Measurements from ENCODE around the gene SLC4A3.
"Not testable (repeated sequence)": the region's sequence is repeated elsewhere in the genome, so short reads cannot be mapped to it uniquely, and the experiment has no call there.

The SLC4A3 gene

DNA sequence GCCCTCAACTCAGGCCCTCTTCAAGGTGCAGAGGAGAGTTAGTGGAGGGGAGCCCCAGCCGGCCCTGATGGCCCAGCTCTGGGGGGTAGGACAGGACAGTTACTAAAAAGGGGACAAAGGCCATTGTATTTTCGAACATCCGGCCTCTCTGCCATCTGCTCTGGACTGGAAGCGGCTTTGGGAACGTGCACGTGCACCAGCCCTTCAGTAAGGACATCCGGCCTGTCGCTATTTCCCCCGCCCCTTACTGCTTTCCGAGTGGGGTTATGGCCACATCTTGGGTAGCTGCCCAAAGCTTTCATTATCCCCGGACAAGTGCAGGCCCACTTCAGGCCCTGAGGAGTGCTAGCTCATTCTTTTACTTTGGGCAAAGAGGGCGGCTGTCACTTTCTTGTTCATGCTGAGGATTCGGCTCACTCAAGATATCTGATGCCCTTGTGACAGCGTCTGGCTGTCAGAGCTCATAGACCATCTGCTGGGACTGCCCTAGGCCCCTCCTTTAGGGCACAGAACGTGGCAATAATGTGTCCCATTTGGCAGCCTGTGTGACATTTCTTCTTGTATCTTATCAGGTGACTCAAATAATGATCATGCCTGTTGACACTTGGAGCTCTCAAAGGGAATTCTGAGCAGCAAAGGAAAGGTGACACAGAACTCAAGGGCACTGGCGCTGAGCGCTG lies 17.5 kb downstream of the SLC4A3 start:
- H3K27me3 Mint-ChIP-seq = peaks cover 36% of the 10 kb centered on the region
- H3K4me3 Mint-ChIP-seq = no peak overlapping the region
- H3K4me1 Mint-ChIP-seq (ENCODE audit: low read depth) = peaks cover 12% of the 10 kb centered on the region
- no peak overlapping the region for H3K27ac Mint-ChIP-seq
- no peaks in the 10 kb centered on the region for H3K9me3 Mint-ChIP-seq
- H3K36me3 Mint-ChIP-seq (ENCODE audit: low read depth) = no peaks in the 10 kb centered on the region

DNA sequence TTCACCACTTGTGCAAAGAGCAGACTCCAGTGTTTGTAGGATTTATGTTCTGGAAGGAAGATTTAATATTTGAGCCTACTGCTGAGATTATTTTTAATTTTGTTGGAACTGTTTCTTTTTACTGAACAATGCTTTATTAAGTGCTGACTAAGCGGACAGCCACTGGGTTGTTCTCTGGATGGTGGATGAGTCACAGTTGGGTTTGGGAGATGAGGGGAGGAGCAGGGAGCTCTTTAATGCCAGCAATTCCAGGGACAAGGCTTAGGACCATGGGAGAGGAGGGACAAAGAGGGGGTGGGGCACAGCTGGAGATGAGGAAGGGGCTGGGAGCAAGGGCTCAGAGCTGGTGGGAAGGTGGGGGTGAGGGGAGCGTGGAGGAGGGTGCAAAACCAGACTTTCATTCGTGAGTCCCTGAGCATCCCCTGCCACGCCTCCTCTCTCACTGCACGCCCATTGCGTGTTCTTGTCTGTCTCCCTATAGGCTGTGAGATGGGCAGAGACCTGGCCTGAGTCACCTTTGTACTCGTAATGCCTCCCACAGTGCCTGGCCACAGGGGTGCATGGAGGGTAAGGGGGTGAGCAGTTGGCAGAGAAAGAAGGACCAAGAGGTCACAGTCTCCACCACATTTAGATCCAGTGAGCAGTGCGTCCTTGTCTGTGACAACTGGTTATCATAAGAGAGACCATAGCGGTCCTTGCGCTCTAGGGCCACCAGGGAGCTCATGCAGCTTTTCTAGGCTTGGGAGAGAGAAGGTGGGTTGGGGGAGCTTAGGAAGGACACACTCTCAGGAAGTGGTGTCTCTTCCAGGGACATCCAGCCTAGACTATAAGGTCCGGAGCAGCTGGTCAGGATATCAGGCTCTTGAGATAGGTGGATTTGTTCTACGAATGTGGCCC lies 18.4 kb downstream of the SLC4A3 start:
- peaks cover 36% of the 10 kb centered on the region for H3K27me3 Mint-ChIP-seq
- no peak overlapping the region for H3K27ac Mint-ChIP-seq
- no peak overlapping the region for H3K4me3 Mint-ChIP-seq
- H3K36me3 Mint-ChIP-seq (ENCODE audit: low read depth) = no peaks in the 10 kb centered on the region
- no peaks in the 10 kb centered on the region for H3K9me3 Mint-ChIP-seq
- peaks cover 12% of the 10 kb centered on the region for H3K4me1 Mint-ChIP-seq (ENCODE audit: low read depth)

GRCh38 chr2:219648176-219648575 lies 20.7 kb downstream of the SLC4A3 start:
- no peak overlapping the region for H3K27ac Mint-ChIP-seq
- no peaks in the 10 kb centered on the region for H3K4me1 Mint-ChIP-seq (ENCODE audit: low read depth)
- peaks cover 47% of the 10 kb centered on the region for H3K27me3 Mint-ChIP-seq
- H3K9me3 Mint-ChIP-seq = peaks cover 3% of the 10 kb centered on the region
- no peak overlapping the region for H3K4me3 Mint-ChIP-seq
- H3K36me3 Mint-ChIP-seq (ENCODE audit: low read depth) = no peaks in the 10 kb centered on the region

- Mint-ChIP-seq H3K4me3 (no peak overlapping the region), H3K27ac (no peak overlapping the region), H3K9me3 (peaks cover 3% of the 10 kb centered on the region), H3K4me1 (ENCODE audit: low read depth) (no peaks in the 10 kb centered on the region), H3K27me3 (peaks cover 52% of the 10 kb centered on the region), H3K36me3 (ENCODE audit: low read depth) (no peaks in the 10 kb centered on the region)
Observed at GRCh38 chr2:219648963-219649362, 21.5 kb downstream of the SLC4A3 start.

DNA sequence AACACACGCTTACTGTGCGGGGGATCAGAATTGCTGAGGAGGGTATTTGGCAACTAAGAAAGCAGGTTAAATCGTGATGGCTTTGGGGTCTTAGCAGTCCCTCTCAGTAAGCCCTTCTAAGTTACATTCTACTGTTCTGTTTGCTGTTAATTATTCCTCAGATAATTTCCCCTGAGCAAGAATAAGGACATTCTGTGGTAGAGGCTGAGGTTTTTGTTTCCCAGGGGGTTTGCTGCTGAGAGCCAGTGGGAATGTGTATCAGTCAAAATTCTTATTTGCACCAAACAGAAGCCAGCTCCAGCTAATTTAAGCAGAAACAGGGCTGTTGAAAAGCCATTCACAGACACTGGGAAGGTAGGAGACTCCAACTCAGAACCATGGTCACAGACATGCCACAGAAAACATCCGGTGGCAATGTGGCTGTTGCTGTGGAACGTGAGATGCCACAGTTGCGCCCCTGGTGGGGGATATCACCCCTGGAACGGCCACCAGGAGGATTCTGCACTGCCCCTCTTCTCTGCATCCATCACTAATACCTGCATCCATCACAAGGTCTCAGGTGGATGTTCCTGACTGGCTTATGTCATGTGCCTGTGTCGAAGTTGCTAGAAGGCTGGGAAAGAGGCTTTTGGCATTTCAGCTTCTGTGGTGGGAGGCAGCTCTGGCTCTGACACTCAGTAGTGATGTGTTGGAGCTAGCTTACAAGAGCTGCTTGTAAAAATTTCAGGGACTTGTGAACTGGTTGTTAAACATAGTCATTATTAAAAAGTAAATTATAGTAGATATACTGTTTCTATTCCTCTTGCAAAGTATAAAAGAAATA lies 23.2 kb downstream of the SLC4A3 start:
- H3K4me3 Mint-ChIP-seq = no peak overlapping the region
- H3K4me1 Mint-ChIP-seq (ENCODE audit: low read depth) = no peaks in the 10 kb centered on the region
- no peaks in the 10 kb centered on the region for H3K36me3 Mint-ChIP-seq (ENCODE audit: low read depth)
- peaks cover 57% of the 10 kb centered on the region for H3K27me3 Mint-ChIP-seq
- no peak overlapping the region for H3K27ac Mint-ChIP-seq
- peaks cover 3% of the 10 kb centered on the region for H3K9me3 Mint-ChIP-seq

- not testable (repeated sequence) for H3K4me1 Mint-ChIP-seq (ENCODE audit: low read depth); H3K36me3 Mint-ChIP-seq (ENCODE audit: low read depth); H3K27ac Mint-ChIP-seq; H3K4me3 Mint-ChIP-seq; H3K9me3 Mint-ChIP-seq
- H3K27me3 Mint-ChIP-seq = peaks cover 59% of the 10 kb centered on the region
Observed at GRCh38 chr2:219651656-219652055, 24.2 kb downstream of the SLC4A3 start.

- Mint-ChIP-seq H3K4me3 (no peak overlapping the region), H3K27ac (no peak overlapping the region), H3K4me1 (ENCODE audit: low read depth) (no peaks in the 10 kb centered on the region), H3K36me3 (ENCODE audit: low read depth) (no peaks in the 10 kb centered on the region), H3K27me3 (peaks cover 63% of the 10 kb centered on the region), H3K9me3 (peaks cover 3% of the 10 kb centered on the region)
Observed at GRCh38 chr2:219656526-219656925, 29.1 kb downstream of the SLC4A3 start.

- peaks cover 54% of the 10 kb centered on the region for H3K27me3 Mint-ChIP-seq
- no peak overlapping the region for H3K4me3 Mint-ChIP-seq
- H3K36me3 Mint-ChIP-seq (ENCODE audit: low read depth) = no peaks in the 10 kb centered on the region
- no peaks in the 10 kb centered on the region for H3K4me1 Mint-ChIP-seq (ENCODE audit: low read depth)
- no peak overlapping the region for H3K27ac Mint-ChIP-seq
- no peaks in the 10 kb centered on the region for H3K9me3 Mint-ChIP-seq
Observed at GRCh38 chr2:219658196-219658846, 30.9 kb downstream of the SLC4A3 start.

GRCh38 chr2:219658874-219659273 lies 31.4 kb downstream of the SLC4A3 start:
- Mint-ChIP-seq H3K27ac (no peak overlapping the region), H3K4me1 (ENCODE audit: low read depth) (no peaks in the 10 kb centered on the region), H3K9me3 (no peaks in the 10 kb centered on the region), H3K4me3 (no peak overlapping the region), H3K27me3 (peaks cover 49% of the 10 kb centered on the region), H3K36me3 (ENCODE audit: low read depth) (no peaks in the 10 kb centered on the region)

DNA sequence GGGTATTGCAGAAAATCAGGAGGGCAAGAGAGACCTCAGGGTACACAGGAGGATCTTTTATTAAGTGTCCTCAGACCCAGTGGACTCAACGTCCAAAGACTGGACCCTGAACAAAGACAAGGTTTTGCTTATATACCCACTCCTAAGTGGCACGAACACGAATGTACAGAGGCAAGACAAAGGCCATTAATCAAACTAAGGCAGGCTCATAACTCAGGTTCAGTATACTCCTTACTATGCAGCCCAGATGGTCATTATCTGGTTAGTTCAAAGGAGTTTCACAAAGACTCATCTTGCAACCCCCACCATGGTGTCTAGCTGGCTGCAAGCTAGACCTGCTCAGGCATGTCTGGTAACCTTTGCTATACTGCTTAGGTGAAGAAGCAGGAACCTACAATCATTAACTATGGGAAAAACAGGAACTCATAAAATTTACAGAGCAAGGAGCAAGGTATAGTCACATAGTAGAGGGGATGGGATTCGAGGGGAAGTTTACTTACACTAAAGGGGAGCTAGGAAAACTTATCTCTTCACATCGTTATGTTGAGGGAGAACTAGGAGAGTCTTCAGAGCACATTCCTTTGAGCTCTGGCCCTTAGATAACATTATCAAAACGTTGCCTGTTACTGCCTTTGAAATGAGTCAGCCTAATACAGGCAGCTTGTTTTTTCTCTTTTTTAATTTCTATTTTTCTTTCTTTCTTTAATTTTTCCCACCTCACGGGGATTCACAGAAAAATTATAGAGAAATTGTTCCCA lies 33.9 kb downstream of the SLC4A3 start:
- no peaks in the 10 kb centered on the region for H3K4me1 Mint-ChIP-seq (ENCODE audit: low read depth)

GRCh38 chr2:219661955-219662395 lies 34.5 kb downstream of the SLC4A3 start:
- Mint-ChIP-seq H3K4me3 (no peak overlapping the region), H3K36me3 (ENCODE audit: low read depth) (no peaks in the 10 kb centered on the region), H3K9me3 (no peaks in the 10 kb centered on the region), H3K27ac (no peak overlapping the region), H3K27me3 (peaks cover 27% of the 10 kb centered on the region), H3K4me1 (ENCODE audit: low read depth) (no peaks in the 10 kb centered on the region)

More for the DNA sequence above, 33.9 kb downstream of the SLC4A3 start:
- Mint-ChIP-seq H3K36me3 (ENCODE audit: low read depth) (no peaks in the 10 kb centered on the region), H3K27me3 (peaks cover 32% of the 10 kb centered on the region), H3K27ac (no peak overlapping the region), H3K4me3 (no peak overlapping the region), H3K9me3 (no peaks in the 10 kb centered on the region)

GRCh38 chr2:219662566-219662965 lies 35.1 kb downstream of the SLC4A3 start:
- Mint-ChIP-seq H3K27ac (no peak overlapping the region), H3K27me3 (peaks cover 23% of the 10 kb centered on the region), H3K36me3 (ENCODE audit: low read depth) (no peaks in the 10 kb centered on the region), H3K4me1 (ENCODE audit: low read depth) (no peaks in the 10 kb centered on the region), H3K9me3 (no peaks in the 10 kb centered on the region), H3K4me3 (no peak overlapping the region)

DNA sequence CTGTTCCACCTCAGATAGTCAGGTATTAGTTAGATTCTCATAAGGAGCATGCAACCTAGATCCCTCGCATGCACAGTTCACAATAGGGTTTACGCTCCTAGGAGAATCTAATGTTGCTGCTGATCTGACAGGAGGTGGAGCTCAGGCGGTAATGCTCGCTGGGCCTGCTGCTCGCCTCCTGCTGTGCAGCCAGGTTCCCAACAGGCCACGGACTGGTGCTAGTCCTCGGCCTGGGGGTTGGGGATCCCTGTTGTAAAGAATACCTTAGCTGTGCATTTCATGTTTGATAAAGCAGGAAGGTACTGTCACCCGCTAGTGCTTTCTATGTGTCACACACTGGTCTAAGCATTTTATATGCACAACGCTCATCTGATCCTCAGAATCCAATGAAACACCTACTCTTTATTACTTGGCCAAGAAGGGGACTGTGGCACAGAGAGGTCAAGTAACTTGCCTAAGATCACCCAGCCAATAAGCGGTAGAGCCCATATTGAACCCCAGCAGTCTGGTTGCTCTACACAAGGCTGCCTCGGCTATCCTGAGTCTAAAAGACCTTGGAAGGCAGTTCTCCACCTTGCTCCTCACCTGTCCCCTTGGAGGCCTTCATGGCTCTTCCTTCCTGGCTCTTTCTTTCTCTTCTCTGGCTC lies 35.8 kb downstream of the SLC4A3 start:
- H3K4me1 Mint-ChIP-seq (ENCODE audit: low read depth) = no peaks in the 10 kb centered on the region
- peaks cover 16% of the 10 kb centered on the region for H3K27me3 Mint-ChIP-seq
- H3K9me3 Mint-ChIP-seq = no peaks in the 10 kb centered on the region
- no peak overlapping the region for H3K27ac Mint-ChIP-seq
- no peaks in the 10 kb centered on the region for H3K36me3 Mint-ChIP-seq (ENCODE audit: low read depth)
- H3K4me3 Mint-ChIP-seq = no peak overlapping the region

Data from stimulated activated naive CD8-positive, alpha-beta T cell treated with anti-CD3 and anti-CD28 coated beads, Interleukin-15, Interleukin-2, amounts not matched to agents 100 ng/mL and 50 ng/mL, for 24 hours (primary cell).